ENCODE data around the gene WASHC3.
A peak's percentile ranks its signal among the peaks of the same experiment; 100 is the strongest.

Gene WASHC3

DNA sequence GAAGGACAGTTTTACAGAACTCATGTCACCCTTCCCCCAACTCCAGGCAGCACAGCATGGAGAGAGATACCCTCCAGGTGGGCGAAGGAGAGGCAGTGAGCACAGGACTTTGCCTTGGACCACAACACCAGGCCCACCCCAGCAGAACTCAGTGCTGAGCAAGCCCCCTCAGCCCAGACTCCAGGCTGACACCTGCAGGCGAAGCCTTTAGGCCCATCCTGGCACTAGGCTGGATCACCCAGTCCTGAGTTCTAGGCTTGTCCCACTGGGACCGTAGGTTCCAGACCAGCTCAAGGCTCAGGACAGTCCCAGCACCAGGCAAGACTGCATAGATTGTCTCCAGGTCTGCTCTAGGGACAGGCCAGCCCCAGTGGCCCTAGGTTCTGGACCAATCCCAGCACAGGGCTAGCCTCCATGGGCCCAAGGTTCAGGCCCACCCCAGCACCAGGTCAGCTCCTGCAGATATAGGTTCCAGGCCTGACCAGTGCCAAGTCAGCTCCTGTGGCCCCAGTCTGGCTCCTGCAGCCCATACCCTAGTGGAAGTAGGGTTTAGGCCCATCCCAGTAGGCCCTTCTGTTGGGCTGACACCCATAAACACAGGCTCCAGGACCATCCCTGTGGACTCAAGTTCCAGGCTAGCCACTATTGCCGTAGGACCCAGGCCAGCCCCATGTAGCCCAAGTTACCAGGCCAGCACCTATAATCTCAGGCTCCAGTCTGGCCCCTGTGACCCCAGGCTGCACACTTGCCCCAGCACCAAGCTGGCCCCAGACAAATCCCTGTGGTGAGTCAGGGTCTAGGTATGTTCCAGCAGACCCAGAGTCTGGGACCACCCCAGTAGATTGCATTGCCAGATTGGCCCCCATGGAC lies 9.4 kb downstream of the WASHC3 start:
- no peak overlapping the region for H3K4me3 ChIP-seq (ENCODE audit: low read depth, low read length)
- TF ChIP-seq, protein P1, sequence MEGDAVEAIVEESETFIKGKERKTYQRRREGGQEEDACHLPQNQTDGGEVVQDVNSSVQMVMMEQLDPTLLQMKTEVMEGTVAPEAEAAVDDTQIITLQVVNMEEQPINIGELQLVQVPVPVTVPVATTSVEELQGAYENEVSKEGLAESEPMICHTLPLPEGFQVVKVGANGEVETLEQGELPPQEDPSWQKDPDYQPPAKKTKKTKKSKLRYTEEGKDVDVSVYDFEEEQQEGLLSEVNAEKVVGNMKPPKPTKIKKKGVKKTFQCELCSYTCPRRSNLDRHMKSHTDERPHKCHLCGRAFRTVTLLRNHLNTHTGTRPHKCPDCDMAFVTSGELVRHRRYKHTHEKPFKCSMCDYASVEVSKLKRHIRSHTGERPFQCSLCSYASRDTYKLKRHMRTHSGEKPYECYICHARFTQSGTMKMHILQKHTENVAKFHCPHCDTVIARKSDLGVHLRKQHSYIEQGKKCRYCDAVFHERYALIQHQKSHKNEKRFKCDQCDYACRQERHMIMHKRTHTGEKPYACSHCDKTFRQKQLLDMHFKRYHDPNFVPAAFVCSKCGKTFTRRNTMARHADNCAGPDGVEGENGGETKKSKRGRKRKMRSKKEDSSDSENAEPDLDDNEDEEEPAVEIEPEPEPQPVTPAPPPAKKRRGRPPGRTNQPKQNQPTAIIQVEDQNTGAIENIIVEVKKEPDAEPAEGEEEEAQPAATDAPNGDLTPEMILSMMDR (IDR thresholded peaks at IDR 0.05; ENCODE audit: low read depth, low read length, missing control alignments) = no peak
- in situ Hi-C loops (cut with HindIII; ENCODE audit: low sequenced_read_pairs) = no loop called here
- no peak for DNase-seq (ENCODE audit: low read depth)

DNA sequence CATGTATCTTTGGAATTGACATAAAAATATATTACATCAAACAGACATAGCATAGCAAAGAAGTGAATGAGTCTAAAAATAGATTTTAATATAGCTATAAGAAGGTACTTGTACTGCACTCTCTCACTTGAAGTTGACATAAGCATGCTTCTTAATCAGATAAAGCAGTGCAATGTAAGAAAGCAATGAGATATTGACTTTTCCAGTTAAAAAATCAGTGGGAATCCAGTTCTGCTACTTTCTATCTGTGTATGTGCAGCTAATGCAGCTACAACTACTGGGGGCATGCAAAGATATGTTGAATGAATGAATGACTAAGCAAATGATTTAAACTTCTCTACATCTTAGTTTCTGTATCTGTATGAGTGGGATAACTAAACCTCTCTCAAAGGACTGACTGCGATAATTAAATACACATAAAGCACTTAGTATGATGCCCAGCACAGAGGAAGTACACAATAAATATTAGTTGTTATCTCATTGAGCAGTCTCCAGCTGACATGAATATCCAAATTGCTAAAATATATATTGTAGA lies 10.3 kb downstream of the WASHC3 start:
- TF ChIP-seq, protein P1 (IDR thresholded peaks at IDR 0.05; ENCODE audit: low read depth, low read length, missing control alignments) = no peak
- in situ Hi-C loops (cut with HindIII; ENCODE audit: low sequenced_read_pairs) = no loop called here
- no peak overlapping the region for H3K4me3 ChIP-seq (ENCODE audit: low read depth, low read length)
- no peak for DNase-seq (ENCODE audit: low read depth)

DNA sequence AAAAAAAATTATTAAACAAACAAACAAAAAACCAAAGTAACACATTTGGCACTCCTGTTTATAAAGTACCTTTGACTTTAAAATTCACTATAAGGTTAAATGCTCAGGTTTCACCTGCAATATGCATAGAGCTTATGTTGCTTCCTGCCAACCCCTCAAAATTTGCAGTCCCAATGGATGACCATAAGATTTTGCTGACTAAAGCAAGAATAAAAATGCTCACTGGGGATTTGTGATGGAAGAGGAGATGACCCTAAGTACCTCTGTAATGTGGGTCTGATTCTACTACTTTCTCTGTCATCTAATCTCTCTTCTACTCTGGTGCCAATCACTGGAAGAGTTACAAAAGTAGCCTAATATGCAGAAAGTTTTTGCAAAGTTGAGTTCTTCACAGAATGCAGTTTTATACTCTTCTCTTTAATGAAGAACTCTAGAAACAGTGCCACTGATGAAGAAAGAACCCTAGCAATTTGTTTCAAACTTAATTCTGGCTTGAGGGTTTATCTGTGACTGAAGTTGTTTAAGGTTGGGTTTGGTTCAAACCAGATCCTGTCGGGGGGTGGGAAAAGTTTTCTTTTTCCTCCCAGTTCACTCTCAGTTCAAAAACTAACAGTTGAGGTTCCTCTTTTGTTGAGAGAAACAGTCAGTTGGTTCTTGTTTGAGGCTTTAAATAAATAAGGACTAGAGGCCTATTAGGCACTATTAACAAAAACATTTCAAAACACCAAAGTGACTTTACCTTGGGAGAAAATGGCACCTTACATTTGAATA lies 10.9 kb downstream of the WASHC3 start:
- in situ Hi-C loops (cut with HindIII; ENCODE audit: low sequenced_read_pairs) = no loop called here
- TF ChIP-seq, protein P1 (IDR thresholded peaks at IDR 0.05; ENCODE audit: low read depth, low read length, missing control alignments) = no peak
- no peak for DNase-seq (ENCODE audit: low read depth)
- no peak overlapping the region for H3K4me3 ChIP-seq (ENCODE audit: low read depth, low read length)

DNA sequence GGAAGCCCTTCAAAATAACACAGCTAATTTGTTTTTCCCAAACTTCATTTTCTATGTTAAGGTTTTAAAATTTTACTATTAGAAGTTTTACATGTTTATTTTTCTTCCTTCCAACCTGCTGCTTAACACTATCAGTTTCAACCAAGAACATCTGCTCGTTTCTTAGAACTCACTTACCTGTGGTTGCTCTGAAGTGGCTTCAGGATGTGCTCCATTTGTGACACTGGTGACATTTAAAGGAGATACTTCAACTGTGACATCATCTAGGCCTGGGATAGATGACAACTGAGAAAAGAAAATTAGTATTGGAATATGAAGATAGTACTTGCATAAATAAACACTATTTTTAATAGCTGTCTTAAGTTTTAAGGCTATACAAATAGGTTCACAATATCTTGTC lies 17.9 kb downstream of the WASHC3 start:
- in situ Hi-C loops (cut with HindIII; ENCODE audit: low sequenced_read_pairs) = no loop called here
- no peak for DNase-seq (ENCODE audit: low read depth)
- TF ChIP-seq, protein P1 (IDR thresholded peaks at IDR 0.05; ENCODE audit: low read depth, low read length, missing control alignments) = no peak
- no peak overlapping the region for H3K4me3 ChIP-seq (ENCODE audit: low read depth, low read length)

DNA sequence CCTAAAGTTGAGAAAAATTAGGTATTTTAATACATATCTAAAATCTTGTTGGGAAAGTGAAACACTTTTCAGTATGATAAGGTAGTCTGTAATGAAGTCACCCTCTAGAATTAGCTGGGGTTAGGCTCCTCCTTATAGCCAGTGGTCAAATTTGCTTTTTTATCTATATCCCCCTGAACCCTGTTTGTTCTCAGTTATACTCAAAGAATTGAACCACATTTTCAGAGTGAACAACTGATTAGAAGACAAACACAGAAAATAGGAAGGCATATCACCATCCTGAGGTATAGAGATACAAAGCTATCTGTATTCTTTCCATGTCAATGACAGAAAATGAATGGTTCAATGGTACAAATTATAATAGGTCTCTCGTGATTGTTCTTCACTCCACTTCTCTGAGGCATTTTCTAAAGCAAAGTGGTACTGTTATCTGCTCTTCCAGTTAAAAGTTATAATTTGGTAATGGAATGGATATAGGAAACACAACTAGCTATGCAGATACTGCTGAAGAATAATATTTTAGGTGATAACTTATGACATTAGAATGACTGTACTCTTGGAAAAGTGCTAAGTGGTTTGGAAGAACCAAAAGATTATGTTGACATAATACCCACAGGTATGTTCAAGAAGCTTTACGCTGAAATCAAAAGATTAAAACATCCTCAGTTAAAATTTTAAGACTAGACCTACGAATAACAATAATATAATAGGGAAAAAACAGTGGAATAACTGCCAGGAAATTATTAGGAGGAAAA lies 27.6 kb downstream of the WASHC3 start:
- in situ Hi-C loops (cut with HindIII; ENCODE audit: low sequenced_read_pairs) = no loop called here
- H3K4me3 ChIP-seq (ENCODE audit: low read depth, low read length) = no peak overlapping the region
- TF ChIP-seq, protein P1 (IDR thresholded peaks at IDR 0.05; ENCODE audit: low read depth, low read length, missing control alignments) = no peak
- DNase-seq (ENCODE audit: low read depth) = peak; percentile 63

DNA sequence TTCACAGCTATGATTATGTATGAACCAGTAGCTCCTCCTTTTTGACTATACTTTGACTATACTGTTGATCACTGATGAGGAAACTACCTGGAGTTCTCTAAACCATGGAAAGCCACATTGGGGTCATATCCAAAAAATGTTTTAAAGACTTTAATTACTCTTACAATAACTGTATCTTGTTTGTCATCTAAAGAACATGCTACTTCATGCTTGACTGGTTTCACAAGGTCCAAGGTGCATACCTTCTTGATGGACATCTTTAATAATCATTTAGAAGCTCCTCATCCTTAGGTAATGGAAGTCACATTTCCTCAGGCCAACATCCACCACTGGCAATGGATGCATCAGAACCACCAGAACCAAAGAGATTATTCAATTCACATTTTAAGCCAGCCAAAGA lies 29.9 kb downstream of the WASHC3 start:
- TF ChIP-seq, protein P1 (IDR thresholded peaks at IDR 0.05; ENCODE audit: low read depth, low read length, missing control alignments) = no peak
- DNase-seq (ENCODE audit: low read depth) = no peak
- H3K4me3 ChIP-seq (ENCODE audit: low read depth, low read length) = no peak overlapping the region
- in situ Hi-C loops (cut with HindIII; ENCODE audit: low sequenced_read_pairs) = no loop called here

Data from astrocyte of the cerebellum (primary cell).